HG03558 (cell line): ENCODE results near the gene SHC2.
A peak's percentile ranks its signal among the peaks of the same experiment; 100 is the strongest.
"Not testable (repeated sequence)": the region's sequence is repeated elsewhere in the genome, so short reads cannot be mapped to it uniquely, and the experiment has no call there.

Experiments
- ATAC-seq: cut with Tn5 transposase; IDR thresholded peaks from one replicate; pipeline ENCODE4 v1.9.1; 2021; ENCODE audit warnings: moderate number of reproducible peaks; ENCODE audit not compliant: unreplicated experiment; ENCODE audit errors: extremely low read depth

The SHC2 gene

DNA sequence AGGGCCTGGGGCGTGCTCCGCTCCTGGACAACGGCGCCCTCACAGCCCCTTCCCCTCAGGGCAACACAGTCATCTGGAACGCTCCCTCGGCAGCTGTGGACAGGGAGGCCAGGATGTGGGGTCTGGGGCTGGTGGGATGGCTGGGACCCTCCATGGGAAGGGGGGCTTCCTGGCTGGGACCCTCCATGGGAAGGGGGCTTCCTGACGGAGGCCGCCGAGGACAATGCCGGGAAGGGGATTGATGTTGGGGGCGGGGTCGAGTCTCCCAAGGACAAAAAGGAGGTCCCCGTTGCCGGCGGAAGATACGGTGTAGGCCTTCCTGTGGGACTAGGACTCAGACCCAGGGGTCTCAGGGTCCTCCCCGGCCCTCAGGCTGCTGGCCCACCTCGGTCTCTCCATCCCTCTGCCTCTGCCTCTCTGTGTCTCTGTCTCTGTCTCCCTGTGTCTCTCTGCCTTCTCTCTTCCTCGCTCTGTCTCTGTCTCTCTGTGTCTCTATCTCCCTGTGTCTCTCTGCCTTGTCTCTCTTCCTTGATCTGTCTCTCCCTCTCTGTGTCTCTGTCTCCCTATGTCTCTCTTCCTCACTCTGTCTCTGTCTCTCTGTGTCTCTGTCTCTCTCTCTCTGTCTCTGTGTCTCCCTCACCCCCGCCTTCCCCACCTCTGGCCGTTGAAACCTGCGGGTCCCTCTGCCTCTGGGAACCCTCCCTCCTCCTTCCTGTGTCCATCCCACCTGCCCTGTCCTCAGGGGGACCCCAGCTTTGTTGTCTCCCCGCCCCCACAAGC is 32.7 kb upstream of the SHC2 start:
- ATAC-seq = no peak

DNA sequence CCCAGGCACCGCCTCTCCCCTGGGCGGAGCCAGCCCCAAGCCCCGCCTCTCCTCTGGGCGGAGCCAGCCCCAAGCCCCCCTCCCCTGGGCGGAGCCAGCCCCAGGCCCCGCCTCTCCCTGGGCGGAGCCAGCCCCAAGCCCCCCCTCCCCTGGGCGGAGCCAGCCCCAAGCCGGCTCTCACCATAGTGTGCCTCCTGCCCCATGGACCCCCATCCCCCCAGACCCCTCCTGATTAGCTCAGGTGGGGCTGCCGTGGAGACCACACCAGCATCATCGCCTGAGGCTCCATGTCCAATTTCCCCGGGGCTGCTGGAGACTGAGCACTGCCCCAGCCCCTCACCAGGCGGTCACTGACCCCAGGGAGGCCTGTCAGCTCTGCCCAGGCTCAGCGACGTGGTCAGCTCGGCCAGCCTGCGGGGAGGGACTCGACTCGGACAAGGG is 31.3 kb upstream of the SHC2 start:
- ATAC-seq = no peak

DNA sequence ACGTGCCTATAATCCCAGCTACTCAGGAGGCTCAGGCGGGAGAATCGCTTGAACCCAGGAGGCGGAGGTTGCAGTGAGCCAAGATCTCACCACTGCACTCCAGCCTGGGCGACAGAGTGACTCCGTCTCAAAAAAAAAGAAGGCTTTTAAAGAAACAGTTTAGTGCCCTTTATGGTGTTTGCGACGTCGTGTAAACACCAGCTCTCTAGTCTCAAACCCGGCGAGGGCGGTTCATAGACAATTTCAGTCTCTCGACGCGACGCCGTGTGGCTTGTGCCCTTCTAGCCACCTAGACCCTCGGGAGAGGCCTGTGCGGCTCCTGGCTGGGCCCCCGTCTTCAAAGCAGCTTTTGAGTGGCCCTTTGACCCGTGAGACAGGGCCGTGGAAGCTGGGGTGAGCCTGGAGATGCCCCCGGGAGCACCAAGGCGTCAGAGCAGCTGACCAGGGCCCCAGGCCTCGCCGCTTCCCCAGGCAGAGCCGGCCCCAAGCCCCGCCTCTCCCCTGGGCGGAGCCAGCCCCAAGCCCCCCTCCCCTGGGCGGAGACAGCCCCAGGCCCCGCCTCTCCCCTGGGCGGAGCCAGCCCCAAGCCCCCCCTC is 30.4 kb upstream of the SHC2 start:
- no peak for ATAC-seq

DNA sequence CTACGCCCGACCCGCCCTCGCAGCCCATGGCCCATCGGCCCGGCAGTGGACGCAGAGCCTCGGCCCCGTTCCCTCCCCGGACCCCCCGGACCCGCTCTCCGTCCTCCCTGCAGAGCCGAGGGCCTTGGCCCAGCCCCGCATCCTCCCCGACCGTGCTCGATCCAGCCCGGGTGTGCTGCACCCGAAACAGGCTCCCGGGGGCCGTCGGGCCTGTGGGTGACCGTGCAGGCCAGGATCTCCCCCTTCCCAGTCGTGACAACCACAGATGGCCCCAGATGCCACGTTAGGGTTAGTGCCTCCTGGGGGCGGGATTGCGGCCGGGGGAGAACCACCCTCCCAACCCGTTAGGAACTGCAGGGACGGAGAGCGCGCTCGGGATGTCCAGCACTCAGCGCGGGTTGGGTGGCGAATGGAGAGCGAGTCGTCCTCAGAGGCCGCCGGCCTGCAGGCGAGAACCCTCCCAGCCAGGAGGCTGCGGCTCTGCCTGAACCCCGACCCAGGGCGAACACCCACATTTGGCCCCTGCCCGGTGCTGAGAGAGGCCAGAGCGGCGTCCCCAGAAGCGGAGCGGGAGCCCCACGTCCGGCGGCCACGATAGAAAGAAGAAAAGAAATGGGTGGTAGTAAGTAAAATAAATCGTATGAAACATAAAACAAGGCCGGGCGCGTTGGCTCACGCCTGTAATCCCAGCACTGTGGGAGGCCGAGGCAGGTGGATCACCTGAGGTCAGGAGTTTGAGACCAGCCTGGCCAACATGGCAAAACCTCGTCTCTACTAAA is 28.8 kb upstream of the SHC2 start:
- no peak for ATAC-seq

DNA sequence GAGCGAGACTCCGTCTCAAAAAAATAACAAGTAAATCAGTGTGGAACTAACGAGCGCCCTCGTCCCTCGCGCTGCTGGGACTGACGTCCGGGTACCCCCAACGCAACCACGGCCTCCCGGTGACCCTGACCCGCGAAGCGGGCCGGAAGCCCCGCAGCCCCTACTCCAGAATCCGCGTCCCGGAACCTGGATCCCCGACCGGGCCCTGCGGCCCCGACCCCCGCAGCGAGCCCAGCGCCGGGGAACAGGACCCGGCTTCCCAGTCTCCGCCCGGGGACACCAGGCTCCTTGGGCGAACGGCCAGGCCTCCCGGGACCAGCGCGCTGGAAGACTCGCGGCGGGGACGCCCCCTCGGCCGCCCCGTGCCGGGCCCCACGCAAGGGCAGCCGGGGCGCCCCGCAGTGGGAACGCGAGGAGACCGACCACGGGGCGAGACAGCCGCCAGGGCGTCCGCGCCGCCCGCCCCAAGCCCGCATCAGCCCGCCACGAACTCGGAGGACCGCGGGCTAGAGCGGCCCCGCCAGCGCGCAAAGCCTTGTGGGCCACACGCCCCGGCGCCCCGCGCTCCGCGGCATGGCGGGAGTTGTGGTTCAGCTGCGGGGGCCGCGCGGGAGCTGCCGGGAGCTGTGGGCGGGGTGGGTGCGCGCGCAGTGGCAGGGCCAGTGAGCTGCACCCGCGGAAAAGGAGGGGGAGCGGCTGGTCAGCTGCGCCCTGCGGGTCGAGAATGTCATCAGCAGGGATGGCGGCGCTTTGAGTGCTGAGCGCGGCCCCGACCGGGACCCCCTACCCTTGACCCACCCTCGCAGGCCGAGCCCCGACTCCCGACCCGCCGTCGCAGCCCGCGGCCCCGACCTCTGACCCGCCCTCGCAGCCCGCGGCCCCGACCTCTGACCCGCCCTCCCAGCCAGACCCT is 27.9 kb upstream of the SHC2 start:
- peak; percentile 69 for ATAC-seq

DNA sequence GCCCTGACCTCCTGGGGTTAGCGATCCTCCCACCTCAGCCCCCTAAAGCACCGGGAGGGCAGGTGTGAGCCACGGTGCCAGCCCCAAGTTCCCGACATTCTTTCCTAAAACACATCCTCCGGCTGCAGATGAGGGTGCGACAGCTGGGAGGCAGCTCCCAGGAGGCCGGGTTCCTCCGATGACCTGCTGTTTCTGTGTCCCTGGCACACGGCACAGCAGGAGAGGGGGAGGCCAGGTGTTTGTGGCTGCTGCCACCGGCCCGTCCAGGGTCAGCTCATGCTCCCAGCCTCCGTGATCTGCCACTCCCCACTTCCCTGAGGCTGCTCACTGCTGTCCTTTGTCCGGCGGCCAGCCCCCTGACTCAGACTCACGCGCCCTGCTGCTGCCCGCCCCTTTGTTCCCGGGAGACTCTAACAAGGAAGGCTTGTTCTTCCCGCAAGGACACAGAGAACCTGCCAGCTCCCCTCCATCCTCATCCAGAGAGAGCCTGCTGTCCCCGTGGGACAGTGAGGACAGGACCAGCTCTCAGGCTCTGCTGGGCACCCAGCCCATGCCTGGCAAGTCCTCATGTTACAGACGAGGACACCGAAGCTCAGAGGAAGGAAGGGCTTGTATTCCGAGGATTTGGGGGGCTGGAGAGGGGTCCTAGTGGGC is 24.9 kb upstream of the SHC2 start:
- ATAC-seq = no peak

DNA sequence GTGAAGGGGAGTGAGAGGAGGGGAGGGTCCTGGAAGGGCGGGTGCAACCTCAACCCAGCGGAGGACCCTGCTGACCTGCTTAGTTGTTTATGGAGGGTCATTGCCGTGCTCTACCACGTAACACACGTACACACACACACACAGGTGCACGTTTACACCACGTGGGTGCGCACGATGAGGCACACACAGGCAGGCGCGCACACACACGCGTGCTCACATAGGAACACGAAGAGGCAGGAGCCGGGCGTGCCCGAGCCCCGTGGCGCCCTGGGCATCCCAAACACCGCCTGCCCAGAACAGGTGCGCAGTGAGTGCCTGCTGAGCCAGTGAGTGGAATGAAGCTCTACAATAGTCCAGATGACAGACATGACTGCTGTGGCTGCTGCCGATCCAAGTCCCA is 24.2 kb upstream of the SHC2 start:
- ATAC-seq = no peak

DNA sequence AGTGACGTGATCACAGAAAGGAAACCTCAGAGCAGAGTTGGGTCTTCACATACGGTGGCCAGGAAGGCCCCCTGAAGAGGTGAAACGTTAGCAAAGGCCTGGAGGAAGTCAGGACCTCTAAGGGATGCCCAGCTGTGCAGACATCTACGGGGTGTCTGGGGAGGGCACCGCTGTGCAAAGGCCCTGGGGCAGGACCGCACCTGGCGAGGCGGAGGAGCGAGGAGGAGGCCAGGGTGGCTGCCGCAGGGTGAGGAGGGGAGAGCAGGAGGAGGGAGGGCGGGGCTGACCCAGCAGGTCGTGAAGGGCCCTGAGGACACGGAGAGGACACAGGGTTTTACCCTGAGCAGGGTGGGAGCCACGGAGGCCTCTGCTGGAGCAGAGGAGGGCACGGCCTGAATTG is 23.7 kb upstream of the SHC2 start:
- no peak for ATAC-seq

DNA sequence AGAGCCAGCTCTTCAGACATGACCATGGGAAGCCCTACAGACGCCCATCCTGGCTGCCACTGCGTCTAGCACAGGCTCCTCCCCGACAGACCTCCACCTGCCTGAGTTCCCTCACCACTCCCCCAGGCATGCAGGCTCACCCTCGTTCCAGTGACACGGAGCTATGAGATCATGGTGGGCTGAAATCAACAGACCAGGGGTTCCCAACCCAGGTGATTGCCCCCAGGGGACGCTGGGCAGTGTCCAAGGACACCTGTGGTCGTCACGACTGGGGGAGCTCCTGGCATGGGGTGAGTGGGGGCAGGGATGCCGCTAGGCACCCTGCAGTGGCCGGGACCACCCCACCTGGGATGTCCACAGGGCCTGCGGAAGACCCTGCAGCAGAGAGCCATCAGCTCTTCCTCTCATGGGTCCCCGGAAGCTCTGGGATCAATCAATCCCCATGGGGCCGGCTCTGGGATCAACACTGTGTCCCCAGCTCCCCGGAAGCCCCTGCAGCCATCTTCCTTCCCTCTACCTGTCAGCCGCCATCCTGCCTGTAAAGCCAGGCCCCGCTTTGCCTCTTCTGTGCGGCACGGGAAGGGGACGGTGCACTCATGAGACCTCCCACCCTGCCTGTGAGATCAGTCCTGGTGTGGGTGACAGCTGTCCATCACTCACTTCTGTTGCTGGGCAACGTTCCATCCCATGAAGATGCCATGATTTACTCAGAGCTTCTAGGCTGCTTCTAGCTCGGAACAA is 22.7 kb upstream of the SHC2 start:
- ATAC-seq = no peak

DNA sequence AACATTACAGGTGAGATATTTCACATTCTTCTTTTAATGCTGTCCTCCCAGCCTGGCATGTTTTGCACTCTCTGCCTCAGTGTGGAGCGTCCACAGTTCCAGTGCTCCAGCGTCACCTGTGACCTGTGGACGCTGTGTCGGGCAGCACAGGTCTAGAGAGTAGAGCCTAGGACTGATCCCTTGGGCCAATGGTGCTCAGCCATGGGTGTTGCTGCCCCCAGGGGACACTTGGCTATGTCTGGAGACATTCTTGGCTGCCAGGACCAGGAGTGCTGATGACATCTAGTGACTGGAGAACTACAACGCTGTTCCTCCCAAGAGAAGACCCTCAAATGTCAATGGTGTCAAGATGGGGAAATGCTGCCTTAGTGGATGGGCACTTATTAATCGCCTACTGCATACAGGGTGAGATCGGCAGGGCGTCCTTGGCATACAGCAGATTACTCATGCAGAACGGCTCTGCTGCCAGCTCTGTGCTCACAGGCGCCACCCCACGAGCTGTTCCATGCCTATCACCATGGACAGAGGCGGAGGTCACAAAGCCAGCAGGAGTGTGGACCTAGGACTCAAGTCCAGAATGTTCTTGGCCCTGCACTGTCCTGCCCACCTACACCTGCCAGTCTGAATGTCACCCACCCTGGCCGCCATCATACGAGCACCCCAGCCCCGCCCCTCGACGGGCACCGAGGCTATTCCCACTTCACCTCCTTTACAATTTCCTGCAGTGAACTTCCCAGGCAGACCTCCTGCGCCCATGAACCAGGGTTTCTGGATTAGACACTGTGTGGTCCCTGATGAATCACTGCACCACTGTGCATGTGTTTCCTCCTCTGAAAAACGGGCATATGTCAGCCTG is 21.6 kb upstream of the SHC2 start:
- ATAC-seq = no peak

DNA sequence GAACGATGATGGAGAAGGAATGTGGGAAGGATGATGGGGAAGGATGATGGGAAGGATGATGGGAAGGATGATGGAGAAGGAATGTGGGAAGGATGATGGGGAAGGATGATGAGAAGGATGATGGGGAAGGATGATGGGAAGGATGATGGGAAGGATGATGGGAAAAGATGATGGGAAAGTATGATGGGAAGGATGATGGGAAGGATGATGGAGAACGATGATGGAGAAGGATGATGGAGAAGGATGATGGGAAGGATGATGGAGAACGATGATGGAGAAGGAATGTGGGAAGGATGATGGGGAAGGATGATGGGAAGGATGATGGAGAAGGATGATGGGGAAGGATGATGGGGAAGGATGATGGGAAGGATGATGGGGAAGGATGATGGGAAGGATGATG is 20.3 kb upstream of the SHC2 start:
- not testable (repeated sequence) for ATAC-seq

DNA sequence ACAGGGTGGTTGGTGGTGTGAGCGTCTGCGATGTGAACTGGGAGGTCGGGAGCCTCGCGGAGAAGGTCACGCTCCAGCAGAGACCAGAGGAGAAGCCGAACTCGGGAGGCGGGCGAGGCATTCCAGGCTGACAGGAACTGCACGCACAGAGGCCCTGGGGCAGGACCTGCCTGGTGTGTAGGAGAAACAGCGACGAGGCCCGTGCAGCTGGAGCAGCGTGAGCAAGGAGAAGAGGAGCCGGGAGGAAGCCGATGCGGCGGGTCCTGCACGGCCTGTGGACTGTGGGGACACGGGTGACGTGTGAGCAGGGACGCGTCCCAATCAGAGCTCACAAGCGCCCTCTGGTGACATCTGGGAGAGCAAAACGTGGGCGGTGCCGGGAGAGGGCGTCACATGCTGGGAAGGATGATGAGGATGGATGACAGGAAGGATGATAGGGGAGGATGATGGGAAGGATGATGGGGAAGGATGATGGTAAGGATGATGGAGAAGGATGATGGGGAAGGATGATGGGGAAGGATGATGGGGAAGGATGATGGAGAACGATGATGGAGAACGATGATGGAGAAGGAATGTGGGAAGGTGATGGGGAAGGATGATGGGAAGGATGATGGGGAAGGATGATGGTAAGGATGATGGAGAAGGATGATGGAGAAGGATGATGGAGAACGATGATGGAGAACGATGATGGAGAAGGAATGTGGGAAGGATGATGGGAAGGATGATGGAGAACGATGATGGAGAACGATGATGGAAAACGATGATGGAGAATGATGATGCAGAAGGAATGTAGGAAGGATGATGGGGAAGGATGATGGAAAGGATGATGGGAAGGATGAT is 19.4 kb upstream of the SHC2 start:
- no peak for ATAC-seq

DNA sequence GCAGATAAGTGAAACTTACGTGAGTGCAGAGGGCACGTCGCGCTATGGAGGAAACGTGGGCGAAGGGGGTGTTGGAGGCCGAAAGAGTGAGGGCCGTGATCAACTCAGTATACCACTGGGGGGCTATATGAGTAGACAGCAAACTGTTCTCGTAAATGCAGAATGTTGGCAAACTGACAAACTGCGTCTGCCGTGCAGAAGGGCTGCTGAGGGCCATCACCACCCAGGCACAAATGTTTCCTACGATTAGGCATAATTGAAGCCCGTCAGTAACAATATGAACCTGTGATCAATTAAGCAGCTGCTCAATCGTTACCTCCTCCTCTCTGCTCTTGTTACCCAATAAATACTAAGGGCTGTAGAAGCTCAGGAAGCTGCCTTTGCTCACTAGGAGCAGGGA is 18.1 kb upstream of the SHC2 start:
- no peak for ATAC-seq

DNA sequence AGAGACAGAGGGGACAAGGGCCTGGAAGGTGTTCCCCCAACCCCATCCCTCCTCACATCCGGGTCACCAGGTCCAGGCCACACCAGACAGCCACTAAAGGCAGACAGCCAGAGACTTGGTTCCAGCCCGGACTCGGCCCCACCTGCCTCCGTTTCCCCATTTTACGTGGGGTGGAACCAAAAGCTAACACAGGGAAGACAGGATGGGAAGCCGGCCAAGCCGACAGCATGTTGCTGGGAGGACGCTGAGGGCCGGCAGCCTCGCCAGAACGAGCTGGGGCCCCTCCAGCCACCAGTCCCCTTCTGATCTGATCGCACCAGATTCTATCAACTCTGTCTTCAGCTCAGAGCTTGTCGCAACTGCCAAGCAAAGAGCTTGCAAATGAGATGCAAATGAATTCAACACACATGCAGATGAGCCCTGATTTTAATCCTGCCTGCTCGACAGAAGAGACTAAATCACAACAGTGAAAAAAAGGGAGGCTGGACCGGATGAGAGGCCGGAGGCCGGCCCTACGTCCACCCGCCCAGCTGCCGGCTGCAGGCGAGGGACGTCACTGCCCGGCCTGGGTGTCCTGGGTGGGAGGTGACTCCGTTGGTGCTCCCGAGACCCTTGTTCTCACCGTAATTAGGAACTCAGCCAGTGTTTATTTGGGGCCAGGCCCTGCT is 17.5 kb upstream of the SHC2 start:
- ATAC-seq = no peak

DNA sequence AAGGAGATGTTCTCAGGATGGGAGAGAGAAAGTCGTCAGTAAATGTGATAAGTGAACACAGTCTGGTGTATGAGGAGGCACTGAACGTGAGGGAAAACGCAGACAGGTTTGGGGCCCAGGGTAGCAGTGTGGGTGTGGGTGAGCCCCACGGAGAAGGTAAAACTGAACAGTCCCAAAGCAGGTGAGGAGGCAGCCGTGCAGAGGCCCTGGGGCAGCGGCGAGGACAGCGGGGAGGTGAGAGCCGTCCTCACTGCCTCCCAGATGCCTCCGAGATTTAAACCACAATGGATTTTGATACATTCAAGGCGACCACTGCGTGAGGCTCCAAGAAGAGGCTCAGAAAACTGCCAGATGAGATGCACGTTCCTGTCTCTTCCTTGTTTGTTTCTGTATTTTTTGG is 14.5 kb upstream of the SHC2 start:
- no peak for ATAC-seq

DNA sequence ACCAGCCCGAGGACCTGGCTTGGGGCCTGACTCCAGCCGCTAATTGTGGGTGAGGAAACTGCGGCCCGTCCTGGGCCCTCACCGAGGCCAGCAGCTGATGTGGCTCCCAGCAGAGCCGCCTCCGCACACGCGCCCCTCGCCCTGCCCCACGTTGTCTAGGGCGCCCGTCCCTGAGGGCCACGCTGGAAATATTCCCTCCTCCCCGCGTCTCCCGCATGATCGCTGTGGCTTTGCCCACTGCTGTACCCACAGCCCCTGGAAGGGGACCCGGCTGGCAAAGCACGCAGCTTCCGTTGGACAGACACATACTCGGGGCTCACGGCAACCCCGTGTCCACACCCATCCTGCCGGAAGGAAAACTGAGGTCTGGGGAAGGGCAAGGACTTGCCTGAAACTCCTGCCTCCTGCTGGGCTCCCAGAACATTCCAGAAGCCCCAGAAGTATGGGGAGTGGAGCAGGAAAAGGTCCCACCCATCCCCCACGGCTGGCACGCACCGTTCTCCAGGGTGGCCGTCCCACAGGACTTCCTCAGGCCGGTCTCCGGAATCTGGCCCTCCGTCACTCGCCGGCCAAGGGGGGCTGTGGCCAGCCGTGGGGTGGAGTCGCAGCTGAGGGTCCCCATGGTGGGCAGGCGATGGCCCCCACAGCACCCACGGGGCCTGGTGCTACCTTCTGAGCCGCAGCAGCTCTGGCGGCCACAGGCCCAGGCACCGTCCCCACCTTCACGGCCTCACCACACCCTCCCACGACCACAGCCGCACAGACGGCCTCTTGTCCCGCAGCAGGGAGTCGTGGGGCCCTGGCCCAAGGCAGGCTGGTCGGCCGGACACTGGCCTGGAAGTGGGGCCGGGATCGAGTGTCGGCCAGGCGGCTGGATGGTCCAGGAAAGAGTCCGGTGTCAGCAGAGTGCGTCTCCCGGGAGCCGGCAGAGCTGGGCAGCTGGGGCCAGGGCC is 13.6 kb upstream of the SHC2 start:
- no peak for ATAC-seq
